IPS DF 19.7 (cell line): ENCODE results near the gene DIP2C.
"Not testable (repeated sequence)": the region's sequence is repeated elsewhere in the genome, so short reads cannot be mapped to it uniquely, and the experiment has no call there.

ENCODE experiments used
- DNase-seq: peaks from one replicate; pipeline ENCODE4 v3.0.0-alpha.2; 2013; ENCODE audit warnings: low read depth, low spot score

Gene DIP2C

GRCh38 chr10:689452-690371 is at the start of gene DIP2C:
Gene DIP2C (minus strand): TSS chr10:689668. CDS start chr10:689578, 90 bp downstream.
- no peak for DNase-seq

- no peak for DNase-seq
These were observed 45.0 kb upstream of the DIP2C start for GRCh38 chr10:734481-734880.

GRCh38 chr10:733086-733485 is 43.6 kb upstream of the DIP2C start:
- DNase-seq: no peak

GRCh38 chr10:729213-729612 is 39.7 kb upstream of the DIP2C start:
- DNase-seq: no peak

- no peak for DNase-seq
These were observed 39.1 kb upstream of the DIP2C start for GRCh38 chr10:728603-729002.

GRCh38 chr10:727162-727790 is 37.8 kb upstream of the DIP2C start:
- DNase-seq: no peak

- no peak for DNase-seq
These were observed 36.3 kb upstream of the DIP2C start for GRCh38 chr10:725786-726185.

GRCh38 chr10:725302-725701 is 35.8 kb upstream of the DIP2C start:
- DNase-seq: no peak

GRCh38 chr10:723973-724372 is 34.5 kb upstream of the DIP2C start:
- no peak for DNase-seq

- DNase-seq: no peak
These were observed 33.0 kb upstream of the DIP2C start for GRCh38 chr10:722281-723060.

GRCh38 chr10:718143-718700 is 28.8 kb upstream of the DIP2C start:
- no peak for DNase-seq

- DNase-seq: no peak
These were observed 28.0 kb upstream of the DIP2C start for GRCh38 chr10:717458-717857.

GRCh38 chr10:716821-717220 is 27.4 kb upstream of the DIP2C start:
- DNase-seq: no peak

- no peak for DNase-seq
These were observed 24.7 kb upstream of the DIP2C start for GRCh38 chr10:714214-714613.

- DNase-seq: no peak
These were observed 23.1 kb upstream of the DIP2C start for GRCh38 chr10:712575-712974.

- no peak for DNase-seq
These were observed 22.6 kb upstream of the DIP2C start for GRCh38 chr10:712089-712488.

- no peak for DNase-seq
These were observed 18.4 kb upstream of the DIP2C start for GRCh38 chr10:707861-708260.

GRCh38 chr10:707456-707855 is 18.0 kb upstream of the DIP2C start:
- DNase-seq: no peak

GRCh38 chr10:703118-703517 is 13.7 kb upstream of the DIP2C start:
- DNase-seq: no peak

GRCh38 chr10:700183-700582 is 10.7 kb upstream of the DIP2C start:
- DNase-seq: not testable (repeated sequence)

- no peak for DNase-seq
These were observed 7.8 kb upstream of the DIP2C start for GRCh38 chr10:697097-697875.
